Adrenal gland (tissue), 12 donors: ENCODE results near the gene RXFP4. TPM values are rescaled to one million over a fixed set of nuclear protein-coding genes. Genes with fewer than 3 reads are reported as not detected.

Experiments used
- DNase-seq, 7 donors: peaks; one replicate each; pipeline ENCODE4 v3.0.0-alpha.2; 2019 to 2020
- H3K27ac ChIP-seq, 5 donors: fragments of 200-600 bp; sonication (generic) in 4 of 5; 1 replicate in 3 of 5; 2 replicates in 2 of 5; pipeline versions ENCODE4 v1.5.1 to v1.8.0; 2016 to 2020; ENCODE audit warnings: mild to moderate bottlenecking in 1 of 5
- H3K27me3 ChIP-seq: fragments of 200-600 bp; 2 replicates; pipeline ENCODE4 v1.8.0; 2021
- H3K36me3 ChIP-seq, 2 donors: fragments of 200-600 bp; replicated peaks in 1 of 2; 1 replicate in 1 of 2; 2 replicates in 1 of 2; pipeline versions ENCODE4 v1.5.1 to v1.8.0; 2018 to 2022
- H3K4me1 ChIP-seq, 2 donors: fragments of 200-600 bp; replicated peaks in 1 of 2; 1 replicate in 1 of 2; 2 replicates in 1 of 2; pipeline versions ENCODE4 v1.5.1 to v1.8.0; 2018 to 2021
- H3K4me3 ChIP-seq, 4 donors: fragments of 200-600 bp; sonication (generic) in 3 of 4; one replicate each; pipeline ENCODE4 v1.5.1; 2016 to 2018
- H3K9me3 ChIP-seq, 3 donors: fragments of 200-600 bp; sonication (generic) in 1 of 3; replicated peaks in 1 of 3; 1 replicate in 2 of 3; 2 replicates in 1 of 3; pipeline versions ENCODE4 v1.5.1 to v1.8.0; 2016 to 2021
- POLR2A ChIP-seq, 2 donors: fragments of 450-650 bp; IDR thresholded peaks; one replicate each; pipeline ENCODE4 v1.6.1; 2017; ENCODE audit warnings: antibody characterized with exemption in 2 of 2, mild to moderate bottlenecking in 2 of 2, moderate library complexity in 1 of 2
- WGBS, 4 donors: extraction: QIAGEN DNeasy Blood & Tissue Kit in 2 of 4; methylation state at CpG; one replicate each; pipeline versions ENCODE4 v1.1.5 to v1.1.7; 2013 to 2017; 5-methylcytosine and 5-hydroxymethylcytosine counted together
- intact Hi-C, 2 donors: fragments of 100-400 bp; cut with DNase I; formaldehyde crosslinking; loops; one replicate each; pipeline versions ENCODE4 v1.14.1 to v1.15.0; 2022 to 2023
- polyA plus RNA-seq, 3 donors: library from polyadenylated mRNA; stranded (reverse); fragments of 200-250 nt in 2 of 3; fragments of 350-450 nt in 1 of 3; fragmentation: Illumina TruSeq in 1 of 3; extraction: RNeasy Lipid Tissue Mini Kit (QIAGEN cat#74804) in 1 of 3; gene quantifications; one replicate each; pipeline ENCODE4 v1.2.3, GENCODE V29; 2013 to 2014
- total RNA-seq, 9 donors: library from RNA; depleted of rRNA in 4 of 9; stranded (reverse); fragments of >200 nt in 4 of 9; fragments of 120-200 nt in 1 of 9; fragmentation: NEBNext Ultra II Directional in 1 of 9; extraction: Animal tissue kit (Norgen Biotek cat#: 25700) in 1 of 9; gene quantifications; one replicate each; pipeline versions ENCODE4 v1.1.0 to v1.2.4, GENCODE V29; 2013 to 2023
- TF ChIP-seq, protein P1 (sequence below), 6 experiments: fragments of 450-650 bp in 4 of 6; fragments of 200-600 bp in 2 of 6; sonication (generic) in 1 of 6; IDR thresholded peaks; 1 replicate in 5 of 6; 2 replicates in 1 of 6; pipeline versions ENCODE4 v1.5.1 to v1.8.0; 2016 to 2021; ENCODE audit warnings: antibody characterized with exemption in 6 of 6, mild to moderate bottlenecking in 2 of 6, moderate library complexity in 1 of 6
- donor health status: healthy with polysubstance abuse.
- donor health status: Bipolar disorder and iron deficiency.
- donor health status: DM: yes; HTN: yes; CAD: no.
- donor health status: DM: no; HTN: no; CAD: no.
- donor health status: DM: no; HTN: no; CAD: no.
- donor health status: DM: yes; HTN: yes; CAD: no.

RXFP4 gene
- total and polyA plus RNA-seq, 12 donors, result not detected

DNA sequence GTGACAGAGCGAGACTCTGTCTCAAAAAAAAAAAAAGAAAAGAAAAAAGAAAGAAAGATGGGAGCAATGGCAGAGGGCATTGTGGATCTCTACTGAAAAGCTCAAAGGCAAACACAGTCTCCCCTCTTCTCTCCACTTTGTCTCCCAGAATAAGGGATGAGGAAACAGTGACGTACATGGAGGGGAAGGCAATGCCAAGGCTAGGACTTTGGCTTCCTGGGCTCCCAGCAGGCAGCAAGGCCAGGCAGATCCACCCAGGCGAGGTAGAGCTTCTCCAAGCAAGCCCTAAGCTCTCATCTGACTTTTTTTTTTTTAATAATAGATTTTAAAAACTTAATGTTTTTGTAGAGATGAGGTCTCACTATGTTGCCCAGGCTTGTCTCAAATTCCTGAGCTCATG is 32.3 kb downstream of the RXFP4 start:
- WGBS, 4 donors, result 70 to 80% (median 73%) methylated on average over 3 of the region's 3 CpGs
- no peaks in the 10 kb centered on the region for H3K27me3 ChIP-seq
- TF ChIP-seq, protein P1, sequence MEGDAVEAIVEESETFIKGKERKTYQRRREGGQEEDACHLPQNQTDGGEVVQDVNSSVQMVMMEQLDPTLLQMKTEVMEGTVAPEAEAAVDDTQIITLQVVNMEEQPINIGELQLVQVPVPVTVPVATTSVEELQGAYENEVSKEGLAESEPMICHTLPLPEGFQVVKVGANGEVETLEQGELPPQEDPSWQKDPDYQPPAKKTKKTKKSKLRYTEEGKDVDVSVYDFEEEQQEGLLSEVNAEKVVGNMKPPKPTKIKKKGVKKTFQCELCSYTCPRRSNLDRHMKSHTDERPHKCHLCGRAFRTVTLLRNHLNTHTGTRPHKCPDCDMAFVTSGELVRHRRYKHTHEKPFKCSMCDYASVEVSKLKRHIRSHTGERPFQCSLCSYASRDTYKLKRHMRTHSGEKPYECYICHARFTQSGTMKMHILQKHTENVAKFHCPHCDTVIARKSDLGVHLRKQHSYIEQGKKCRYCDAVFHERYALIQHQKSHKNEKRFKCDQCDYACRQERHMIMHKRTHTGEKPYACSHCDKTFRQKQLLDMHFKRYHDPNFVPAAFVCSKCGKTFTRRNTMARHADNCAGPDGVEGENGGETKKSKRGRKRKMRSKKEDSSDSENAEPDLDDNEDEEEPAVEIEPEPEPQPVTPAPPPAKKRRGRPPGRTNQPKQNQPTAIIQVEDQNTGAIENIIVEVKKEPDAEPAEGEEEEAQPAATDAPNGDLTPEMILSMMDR (IDR thresholded peaks at IDR 0.05), result no peak
- TF ChIP-seq POLR2A (IDR thresholded peaks at IDR 0.05), result no peak
- DNase-seq, result no peak
- H3K9me3 ChIP-seq, result no peaks in the 10 kb centered on the region
- H3K4me1 ChIP-seq, result peaks cover 9 to 47% of the 10 kb centered on the region in 2 donors
- H3K4me3 ChIP-seq, result no peak overlapping the region
- H3K27ac ChIP-seq, result no peak overlapping the region
- intact Hi-C loops, result no loop called here
- no peaks in the 10 kb centered on the region for H3K36me3 ChIP-seq

DNA sequence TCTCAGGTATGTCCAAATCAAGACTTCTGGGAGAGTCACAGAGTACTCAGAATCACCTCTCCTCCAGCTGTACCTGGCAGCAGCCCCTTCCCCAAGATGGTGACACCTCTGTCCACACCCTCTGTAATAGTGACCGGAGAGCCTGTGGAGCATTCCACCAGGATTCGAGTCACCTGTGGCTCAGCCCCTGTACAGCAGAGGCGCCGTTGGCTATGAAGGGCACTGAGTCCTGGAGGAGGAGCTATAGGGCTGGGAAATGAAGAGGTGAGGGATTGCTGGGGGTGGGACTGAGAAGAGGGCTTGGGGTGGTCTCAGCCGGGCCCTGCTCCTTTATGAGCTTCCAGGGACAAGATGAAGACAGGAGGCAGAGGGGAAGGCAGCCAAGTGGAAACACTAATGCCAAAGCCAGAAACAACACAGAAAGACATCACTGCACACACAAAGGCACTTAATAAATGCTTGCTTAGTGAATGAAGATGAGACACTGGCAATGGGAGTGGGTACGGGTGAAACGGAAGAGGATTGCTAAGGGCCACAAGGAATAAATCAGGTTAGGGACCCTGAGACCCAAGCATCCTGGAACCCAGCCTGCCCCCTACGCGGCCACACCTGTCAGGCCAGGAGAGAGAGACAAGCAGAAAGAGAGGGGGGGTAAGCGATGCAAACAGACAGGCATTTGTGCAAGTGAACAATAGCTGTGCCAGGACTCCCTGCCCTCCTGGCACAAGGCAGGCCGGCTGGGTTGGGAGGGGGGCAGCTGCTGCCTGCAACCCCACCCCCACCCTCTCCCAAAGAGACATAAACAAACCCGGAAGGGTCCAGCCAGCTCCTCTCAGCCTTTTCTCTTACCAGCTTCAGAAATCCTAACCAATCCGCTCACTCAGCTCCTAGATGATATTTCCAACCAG is 33.0 kb downstream of the RXFP4 start:
- H3K9me3 ChIP-seq, result no peaks in the 10 kb centered on the region
- H3K27me3 ChIP-seq, result no peaks in the 10 kb centered on the region
- H3K4me1 ChIP-seq, result peaks cover 9 to 43% of the 10 kb centered on the region in 2 donors
- peak overlapping the region in 2 of 5 donors; percentile 12 to 45 for H3K27ac ChIP-seq
- no peaks in the 10 kb centered on the region for H3K36me3 ChIP-seq
- peak overlapping the region in 1 of 4 donors; percentile 95 for H3K4me3 ChIP-seq
- TF ChIP-seq POLR2A (IDR thresholded peaks at IDR 0.05), result no peak
- TF ChIP-seq, protein P1 (IDR thresholded peaks at IDR 0.05), result no peak
- no peak for DNase-seq
- 53 to 74% (median 63%) methylated on average over 11 to 13 of the region's 13 CpGs for WGBS, 4 donors
- intact Hi-C loops, result no loop called here

DNA sequence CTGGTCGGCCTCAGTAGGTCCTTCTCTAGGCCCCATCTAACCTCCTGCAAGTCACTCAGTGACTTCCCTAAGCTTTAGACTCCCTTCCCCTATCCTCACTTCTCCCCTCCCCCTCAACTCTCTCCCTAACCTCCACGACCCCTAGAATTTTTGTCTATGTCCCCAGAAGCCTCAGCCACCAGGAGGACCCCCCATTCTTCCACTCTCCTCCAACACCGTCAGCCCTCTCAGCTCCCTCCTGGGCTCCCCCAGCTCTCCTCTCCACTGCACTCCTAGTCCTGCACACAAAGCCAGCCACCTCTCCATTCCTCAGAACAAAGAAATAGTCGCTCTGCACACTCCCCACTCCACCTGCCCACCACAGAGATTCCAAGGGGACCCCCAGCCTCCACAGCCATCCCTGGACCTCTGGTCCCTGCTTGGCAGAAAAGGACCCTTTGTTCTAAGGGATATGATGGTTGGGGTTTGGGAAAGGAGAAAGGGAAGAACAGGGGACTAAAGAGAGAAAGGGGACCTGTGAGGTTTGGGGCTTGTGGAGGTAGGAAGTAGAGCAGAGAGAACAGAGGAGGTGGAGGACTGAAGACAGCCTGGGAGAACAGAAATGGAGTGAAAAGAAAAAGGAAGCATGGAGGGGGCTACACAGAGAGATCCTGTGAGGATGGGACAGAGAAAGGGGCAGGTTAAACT is 34.1 kb downstream of the RXFP4 start:
- 39 to 59% (median 46%) methylated on average over 4 of the region's 4 CpGs for WGBS, 4 donors
- Histone ChIP-seq H3K27ac (peak overlapping the region in 2 of 5 donors; percentile 12 to 45), H3K9me3 (no peaks in the 10 kb centered on the region), H3K27me3 (no peaks in the 10 kb centered on the region), H3K4me1 (peaks cover 3 to 43% of the 10 kb centered on the region in 2 donors), H3K4me3 (peak overlapping the region in 1 of 4 donors; percentile 95), H3K36me3 (no peaks in the 10 kb centered on the region)
- no peak for TF ChIP-seq POLR2A (IDR thresholded peaks at IDR 0.05)
- TF ChIP-seq, protein P1 (IDR thresholded peaks at IDR 0.05), result no peak
- DNase-seq, result no peak
- intact Hi-C loops, result no loop called here
